ENCODE measurements around the gene ASB16. TPM values are rescaled to one million over a fixed set of nuclear protein-coding genes. Genes with fewer than 3 reads are reported as not detected.
A peak's percentile ranks its signal among the peaks of the same experiment; 100 is the strongest.

ASB16 gene
- total RNA-seq, 2 experiments from 2014 or later: not detected

GRCh38 chr17:44206825-44207155 lies 36.3 kb downstream of the ASB16 start:
- Mint-ChIP-seq H3K4me1 (peaks cover 49% of the 10 kb centered on the region), H3K27me3 (no peaks in the 10 kb centered on the region), H3K27ac (no peak overlapping the region), H3K9me3 (no peaks in the 10 kb centered on the region), H3K4me3 (no peak overlapping the region), H3K36me3 (peaks cover 40% of the 10 kb centered on the region)
- no peak for DNase-seq

- peak overlapping the region; percentile 49 for H3K27ac Mint-ChIP-seq
- no peak overlapping the region for H3K4me3 Mint-ChIP-seq
- no peaks in the 10 kb centered on the region for H3K27me3 Mint-ChIP-seq
- peaks cover 41% of the 10 kb centered on the region for H3K36me3 Mint-ChIP-seq
- no peak for DNase-seq
- no peaks in the 10 kb centered on the region for H3K9me3 Mint-ChIP-seq
- H3K4me1 Mint-ChIP-seq: peaks cover 52% of the 10 kb centered on the region
Measured at GRCh38 chr17:44207319-44207718, 36.8 kb downstream of the ASB16 start.

- Mint-ChIP-seq H3K4me1 (peaks cover 54% of the 10 kb centered on the region), H3K9me3 (no peaks in the 10 kb centered on the region), H3K27me3 (no peaks in the 10 kb centered on the region), H3K4me3 (no peak overlapping the region), H3K27ac (peak overlapping the region; percentile 49), H3K36me3 (peaks cover 42% of the 10 kb centered on the region)
- no peak for DNase-seq
Measured at GRCh38 chr17:44207743-44208142, 37.2 kb downstream of the ASB16 start.

- H3K4me1 Mint-ChIP-seq: peaks cover 55% of the 10 kb centered on the region
- peak; percentile 51 for DNase-seq
- H3K27ac Mint-ChIP-seq: peak overlapping the region; percentile 94
Measured at GRCh38 chr17:44209786-44210341, 39.4 kb downstream of the ASB16 start.

GRCh38 chr17:44210342-44211192 lies 40.1 kb downstream of the ASB16 start:
- Mint-ChIP-seq H3K4me3 (peak overlapping the region; percentile 77), H3K9me3 (peaks cover 4% of the 10 kb centered on the region), H3K27me3 (no peaks in the 10 kb centered on the region), H3K36me3 (peaks cover 70% of the 10 kb centered on the region), H3K27ac (peak overlapping the region; percentile 94), H3K4me1 (peaks cover 62% of the 10 kb centered on the region)
- peak; percentile 98 for DNase-seq

More at GRCh38 chr17:44209786-44210341, 39.4 kb downstream of the ASB16 start:
- Mint-ChIP-seq H3K9me3 (peaks cover 4% of the 10 kb centered on the region), H3K27me3 (no peaks in the 10 kb centered on the region), H3K4me3 (peak overlapping the region; percentile 77), H3K36me3 (peaks cover 64% of the 10 kb centered on the region)

GRCh38 chr17:44211281-44212265 lies 41.1 kb downstream of the ASB16 start:
- DNase-seq: no peak
- peaks cover 63% of the 10 kb centered on the region for H3K4me1 Mint-ChIP-seq
- H3K27me3 Mint-ChIP-seq: no peaks in the 10 kb centered on the region
- peak overlapping the region; percentile 58 for H3K4me3 Mint-ChIP-seq
- H3K27ac Mint-ChIP-seq: peak overlapping the region; percentile 85
- H3K36me3 Mint-ChIP-seq: peaks cover 77% of the 10 kb centered on the region
- H3K9me3 Mint-ChIP-seq: peaks cover 4% of the 10 kb centered on the region

GRCh38 chr17:44212507-44213402 lies 42.3 kb downstream of the ASB16 start:
- Mint-ChIP-seq H3K27me3 (no peaks in the 10 kb centered on the region), H3K36me3 (peaks cover 82% of the 10 kb centered on the region), H3K27ac (peak overlapping the region; percentile 82), H3K9me3 (peaks cover 4% of the 10 kb centered on the region), H3K4me1 (peaks cover 61% of the 10 kb centered on the region), H3K4me3 (no peak overlapping the region)
- no peak for DNase-seq

GRCh38 chr17:44213403-44214229 lies 43.1 kb downstream of the ASB16 start:
- no peaks in the 10 kb centered on the region for H3K27me3 Mint-ChIP-seq
- H3K9me3 Mint-ChIP-seq: peaks cover 4% of the 10 kb centered on the region
- DNase-seq: no peak
- H3K36me3 Mint-ChIP-seq: peaks cover 77% of the 10 kb centered on the region
- H3K27ac Mint-ChIP-seq: peak overlapping the region; percentile 82
- H3K4me3 Mint-ChIP-seq: peak overlapping the region; percentile 42
- peaks cover 55% of the 10 kb centered on the region for H3K4me1 Mint-ChIP-seq

GRCh38 chr17:44214230-44214494 lies 43.7 kb downstream of the ASB16 start:
- DNase-seq: no peak
- H3K36me3 Mint-ChIP-seq: peaks cover 74% of the 10 kb centered on the region
- H3K4me1 Mint-ChIP-seq: peaks cover 55% of the 10 kb centered on the region
- H3K27me3 Mint-ChIP-seq: no peaks in the 10 kb centered on the region
- H3K27ac Mint-ChIP-seq: peak overlapping the region; percentile 82
- H3K9me3 Mint-ChIP-seq: peaks cover 4% of the 10 kb centered on the region
- no peak overlapping the region for H3K4me3 Mint-ChIP-seq

GRCh38 chr17:44214896-44215295 lies 44.4 kb downstream of the ASB16 start:
- Mint-ChIP-seq H3K4me1 (peaks cover 48% of the 10 kb centered on the region), H3K4me3 (peak overlapping the region; percentile 98), H3K27ac (peak overlapping the region; percentile 99), H3K36me3 (peaks cover 67% of the 10 kb centered on the region), H3K9me3 (peaks cover 4% of the 10 kb centered on the region), H3K27me3 (no peaks in the 10 kb centered on the region)
- DNase-seq: no peak

GRCh38 chr17:44216173-44216572 lies 45.7 kb downstream of the ASB16 start:
- Mint-ChIP-seq H3K27me3 (no peaks in the 10 kb centered on the region), H3K9me3 (peaks cover 4% of the 10 kb centered on the region), H3K36me3 (peaks cover 62% of the 10 kb centered on the region), H3K4me3 (peak overlapping the region; percentile 98), H3K27ac (peak overlapping the region; percentile 99), H3K4me1 (peaks cover 42% of the 10 kb centered on the region)
- peak; percentile 50 for DNase-seq

- H3K9me3 Mint-ChIP-seq: peaks cover 4% of the 10 kb centered on the region
- peak overlapping the region; percentile 99 for H3K27ac Mint-ChIP-seq
- no peak for DNase-seq
- H3K4me1 Mint-ChIP-seq: peaks cover 38% of the 10 kb centered on the region
- H3K36me3 Mint-ChIP-seq: peaks cover 57% of the 10 kb centered on the region
- peak overlapping the region; percentile 98 for H3K4me3 Mint-ChIP-seq
- no peaks in the 10 kb centered on the region for H3K27me3 Mint-ChIP-seq
Measured at GRCh38 chr17:44216694-44217093, 46.2 kb downstream of the ASB16 start.

- no peaks in the 10 kb centered on the region for H3K27me3 Mint-ChIP-seq
- H3K4me1 Mint-ChIP-seq: peaks cover 41% of the 10 kb centered on the region
- peaks cover 54% of the 10 kb centered on the region for H3K36me3 Mint-ChIP-seq
Measured at GRCh38 chr17:44217738-44218343, 47.3 kb downstream of the ASB16 start.

More at GRCh38 chr17:44217738-44218343, 47.3 kb downstream of the ASB16 start:
- peak overlapping the region; percentile 99 for H3K27ac Mint-ChIP-seq
- H3K9me3 Mint-ChIP-seq: peaks cover 4% of the 10 kb centered on the region
- peak; percentile 24 for DNase-seq
- H3K4me3 Mint-ChIP-seq: peak overlapping the region; percentile 98
